NB4 (cell line): ENCODE measurements around the gene SHISA4.
"Not testable (repeated sequence)": the region's sequence is repeated elsewhere in the genome, so short reads cannot be mapped to it uniquely, and the experiment has no call there.

Experiments
- DNase-seq: peaks from one replicate; pipeline ENCODE4 v3.0.0; 2010; ENCODE audit warnings: low read depth
- H3K4me3 ChIP-seq: one replicate; pipeline ENCODE4 v1.5.1; 2011; ENCODE audit warnings: mild to moderate bottlenecking, low read depth, low read length, moderate library complexity
- MYC ChIP-seq: IDR thresholded peaks from 2 replicates; pipeline ENCODE4 v1.6.1; 2011; ENCODE audit warnings: low read depth, low read length
- POLR2A ChIP-seq: IDR thresholded peaks from 2 replicates; pipeline ENCODE4 v1.6.1; 2011; ENCODE audit warnings: mild to moderate bottlenecking; ENCODE audit not compliant: insufficient read length; ENCODE audit errors: extremely low read depth
- TF ChIP-seq, protein P1 (sequence below): IDR thresholded peaks from 2 replicates; pipeline ENCODE4 v1.6.1; 2011; ENCODE audit warnings: low read depth, low read length
- TF ChIP-seq, protein P2 (sequence below): IDR thresholded peaks from one replicate; pipeline ENCODE4 v1.5.1; 2012; ENCODE audit warnings: low read depth, low read length

SHISA4 gene

DNA sequence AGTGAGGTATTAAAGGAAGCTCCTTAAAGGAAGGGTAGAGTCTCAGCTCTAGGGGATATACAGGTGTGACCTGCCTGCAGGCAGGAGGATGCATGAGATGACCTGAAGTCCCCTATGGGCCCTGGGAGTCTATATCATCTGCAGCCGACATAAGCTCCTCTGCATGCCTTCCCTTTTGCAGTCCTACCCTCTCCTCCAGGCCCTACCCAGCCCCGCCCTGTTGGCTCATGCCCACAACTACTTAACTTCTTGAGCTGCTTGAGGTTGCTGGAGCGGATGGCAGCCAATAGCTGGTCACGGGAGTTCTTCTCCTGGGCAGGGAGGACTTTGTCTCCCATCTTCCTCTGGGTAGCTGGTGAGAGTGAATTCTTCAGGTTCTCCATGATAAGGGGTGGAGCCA is 10.3 kb downstream of the SHISA4 start:
- TF ChIP-seq MYC (no peak), POLR2A (no peak)
- TF ChIP-seq, protein P1, sequence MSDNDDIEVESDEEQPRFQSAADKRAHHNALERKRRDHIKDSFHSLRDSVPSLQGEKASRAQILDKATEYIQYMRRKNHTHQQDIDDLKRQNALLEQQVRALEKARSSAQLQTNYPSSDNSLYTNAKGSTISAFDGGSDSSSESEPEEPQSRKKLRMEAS, result no peak
- TF ChIP-seq, protein P2, sequence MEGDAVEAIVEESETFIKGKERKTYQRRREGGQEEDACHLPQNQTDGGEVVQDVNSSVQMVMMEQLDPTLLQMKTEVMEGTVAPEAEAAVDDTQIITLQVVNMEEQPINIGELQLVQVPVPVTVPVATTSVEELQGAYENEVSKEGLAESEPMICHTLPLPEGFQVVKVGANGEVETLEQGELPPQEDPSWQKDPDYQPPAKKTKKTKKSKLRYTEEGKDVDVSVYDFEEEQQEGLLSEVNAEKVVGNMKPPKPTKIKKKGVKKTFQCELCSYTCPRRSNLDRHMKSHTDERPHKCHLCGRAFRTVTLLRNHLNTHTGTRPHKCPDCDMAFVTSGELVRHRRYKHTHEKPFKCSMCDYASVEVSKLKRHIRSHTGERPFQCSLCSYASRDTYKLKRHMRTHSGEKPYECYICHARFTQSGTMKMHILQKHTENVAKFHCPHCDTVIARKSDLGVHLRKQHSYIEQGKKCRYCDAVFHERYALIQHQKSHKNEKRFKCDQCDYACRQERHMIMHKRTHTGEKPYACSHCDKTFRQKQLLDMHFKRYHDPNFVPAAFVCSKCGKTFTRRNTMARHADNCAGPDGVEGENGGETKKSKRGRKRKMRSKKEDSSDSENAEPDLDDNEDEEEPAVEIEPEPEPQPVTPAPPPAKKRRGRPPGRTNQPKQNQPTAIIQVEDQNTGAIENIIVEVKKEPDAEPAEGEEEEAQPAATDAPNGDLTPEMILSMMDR, result no peak
- H3K4me3 ChIP-seq, result no peak overlapping the region
- DNase-seq, result no peak

DNA sequence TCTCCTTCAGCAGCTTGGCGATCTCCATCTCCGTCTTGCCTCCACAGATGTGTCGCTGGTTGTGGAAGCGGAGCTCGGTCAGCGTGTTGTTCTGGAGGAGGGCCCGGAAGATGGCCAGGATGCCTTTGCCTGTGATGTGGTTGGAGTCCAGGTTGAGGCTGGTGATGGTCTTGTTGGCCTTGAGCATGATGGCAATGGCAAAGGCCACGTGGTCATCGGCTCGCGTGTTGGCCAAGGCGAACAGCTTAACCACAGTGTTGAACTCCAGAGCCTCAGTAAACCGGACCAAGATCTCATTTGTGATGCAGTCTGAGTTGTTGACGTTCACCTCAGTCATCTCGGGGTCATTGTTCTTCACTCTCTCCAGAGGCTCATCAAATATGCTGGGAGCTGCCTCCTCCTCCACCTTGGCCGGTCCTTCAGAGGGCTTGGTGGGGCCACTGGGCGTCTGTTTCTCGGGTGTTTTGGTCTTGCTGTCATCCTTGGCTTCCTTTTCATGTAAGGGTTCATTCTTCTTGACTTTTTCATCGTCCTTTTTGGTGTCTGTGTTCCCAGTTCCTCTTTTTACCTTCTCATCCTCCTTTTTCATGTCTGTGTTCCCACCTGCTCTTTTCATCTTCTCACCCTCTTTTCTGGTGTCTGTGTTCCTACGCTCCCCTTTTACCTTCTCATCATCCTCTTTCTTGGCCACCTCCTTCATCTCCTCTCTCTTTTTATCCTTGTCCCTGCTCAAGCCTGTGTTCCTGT is 11.2 kb downstream of the SHISA4 start:
- TF ChIP-seq, protein P2, result no peak
- TF ChIP-seq MYC, result no peak
- no peak overlapping the region for H3K4me3 ChIP-seq
- no peak for DNase-seq

DNA sequence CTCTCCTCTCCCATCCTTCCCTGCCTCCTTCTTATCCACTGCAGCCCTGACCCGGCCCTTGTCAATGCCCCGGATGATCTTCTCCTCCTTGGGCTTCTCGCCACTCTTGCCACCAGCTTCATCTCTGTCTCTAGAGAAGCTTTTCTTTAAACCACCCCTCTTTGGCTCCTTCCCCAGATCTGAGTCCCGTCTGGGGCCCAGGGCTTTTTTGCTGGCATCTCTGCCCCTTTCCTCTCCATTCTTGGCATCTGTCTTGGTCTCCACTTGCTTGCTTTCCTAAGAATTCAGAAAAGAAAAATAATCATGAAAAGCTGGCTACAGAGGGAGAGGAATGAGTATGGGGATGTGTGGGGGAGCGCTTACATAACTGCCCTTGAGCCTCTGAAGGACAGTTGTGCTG is 11.8 kb downstream of the SHISA4 start:
- no peak overlapping the region for H3K4me3 ChIP-seq
- TF ChIP-seq MYC (no peak), POLR2A (no peak)
- TF ChIP-seq, protein P1, result no peak
- TF ChIP-seq, protein P2, result no peak
- DNase-seq, result no peak

DNA sequence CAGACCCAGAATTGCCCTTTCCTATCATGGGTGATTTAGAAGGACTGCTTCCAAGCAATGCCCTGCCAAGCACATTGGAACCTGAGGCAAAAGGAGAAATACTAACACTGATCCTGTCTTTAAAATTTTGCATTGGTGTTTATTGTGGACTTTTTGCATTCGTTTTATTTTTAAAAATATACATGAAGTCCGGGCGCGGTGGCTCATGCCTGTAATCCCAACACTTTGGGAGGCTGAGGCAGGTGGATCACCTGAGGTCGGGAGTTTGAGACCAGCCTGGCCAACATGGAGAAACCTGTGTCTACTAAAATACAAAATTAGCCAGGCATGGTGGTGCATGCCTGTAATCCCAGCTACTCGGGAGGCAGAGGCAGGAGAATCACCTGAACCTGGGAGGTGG is 12.3 kb downstream of the SHISA4 start:
- H3K4me3 ChIP-seq, DNase-seq: not testable (repeated sequence)

DNA sequence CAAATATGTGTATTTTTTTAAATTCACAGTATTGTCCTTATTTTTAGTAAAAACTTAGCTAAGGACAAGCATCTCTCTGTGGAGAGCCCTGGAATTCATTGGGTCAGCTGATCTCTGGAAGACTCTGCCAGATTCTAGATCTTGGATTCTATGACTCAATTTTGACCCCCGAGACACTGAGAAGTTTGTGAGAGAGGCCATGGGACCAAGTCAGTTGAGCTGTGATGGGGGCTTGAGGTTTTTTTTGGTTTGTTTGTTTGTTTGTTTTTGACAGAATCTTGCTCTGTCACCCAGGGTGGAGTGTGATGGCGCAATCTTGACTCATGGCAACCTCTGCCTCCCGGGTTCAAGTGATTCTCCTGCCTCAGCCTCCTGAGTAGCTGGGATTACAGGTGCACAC is 13.5 kb downstream of the SHISA4 start:
- DNase-seq, result no peak
- no peak overlapping the region for H3K4me3 ChIP-seq
- TF ChIP-seq, protein P1, result no peak

DNA sequence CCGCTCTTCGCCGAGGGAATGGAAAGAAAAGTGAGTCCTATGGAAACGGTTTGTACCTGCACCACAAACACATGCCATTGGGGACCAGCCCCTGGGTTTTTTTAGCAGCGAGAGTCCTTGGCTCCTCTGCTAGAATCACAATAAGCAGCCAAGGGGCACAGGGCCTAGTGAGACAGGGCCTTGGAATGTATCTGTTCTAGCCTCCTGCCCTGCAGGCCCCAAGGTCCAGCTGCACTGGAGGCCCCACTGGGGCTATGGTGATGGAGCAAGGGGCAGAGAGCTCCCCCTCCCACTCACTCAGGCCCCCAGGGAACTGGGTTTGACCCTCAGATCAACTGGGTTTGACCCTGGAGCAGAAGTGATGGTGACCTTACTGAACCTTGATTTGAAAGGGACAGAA is 14.4 kb downstream of the SHISA4 start:
- H3K4me3 ChIP-seq, result no peak overlapping the region
- no peak for DNase-seq
- TF ChIP-seq POLR2A, result no peak
- TF ChIP-seq, protein P2, result no peak
- TF ChIP-seq, protein P1, result no peak
- no peak for TF ChIP-seq MYC

DNA sequence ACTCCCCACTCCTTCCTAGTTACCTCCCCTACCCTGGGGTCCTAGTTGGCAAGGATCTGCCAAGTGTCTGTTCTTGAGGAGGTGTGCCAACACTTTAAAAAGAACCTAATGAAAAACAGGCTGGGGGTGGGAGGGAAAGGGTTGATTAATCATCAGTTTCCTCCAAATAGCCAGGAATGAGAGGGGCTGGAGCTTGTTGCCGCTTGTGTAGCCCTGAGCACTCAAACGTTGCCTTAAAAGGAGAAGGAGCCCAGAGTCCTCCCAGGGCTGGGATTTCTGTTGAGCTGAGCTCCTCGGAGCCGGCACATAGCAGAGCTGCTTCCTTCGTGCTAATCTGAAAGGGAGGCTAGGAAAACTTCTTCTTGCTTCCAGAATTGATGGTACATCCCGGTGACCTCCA is 15.9 kb downstream of the SHISA4 start:
- TF ChIP-seq MYC (no peak), POLR2A (no peak)
- TF ChIP-seq, protein P1, result no peak
- TF ChIP-seq, protein P2, result no peak
- no peak for DNase-seq
- no peak overlapping the region for H3K4me3 ChIP-seq
